ENCODE measurements around the gene YTHDF1. TPM values are rescaled to one million over a fixed set of nuclear protein-coding genes. Genes with fewer than 3 reads are reported as not detected.

YTHDF1 gene
- total and polyA plus RNA-seq, 2 of the 8 experiments (the other 6 are each of a cell fraction or from before 2014, with no cell fraction given), result 32.8 to 66.0 TPM

GRCh38 chr20:63233061-63233344 is 17.1 kb upstream of the YTHDF1 start:
- POLR2A ChIA-PET (ENCODE audit: partially characterized antibody), result interaction anchor here (0.7 to 4.9 kb wide), 3 partner anchors 13 to 36 kb away, joined by 3 to 21 read pairs (median 3); partner anchors contain the start of gene NKAIN4
- no peak overlapping the region for H2BK5ac ChIP-seq (ENCODE audit: low read depth, low read length)
- H3K27me3 ChIP-seq (replicated peaks in 1 of 4; ENCODE audit: control insufficient read depth in 3 of 4, extremely low read depth in 1 of 4, insufficient read depth in 3 of 4, low read length in 3 of 4), result peaks cover 0 to 3% (median 1%) of the 10 kb centered on the region in 4 experiments; a peak in 1 of 7 replicates
- H2BK15ac ChIP-seq (ENCODE audit: low read length), result no peak overlapping the region
- H2AK5ac ChIP-seq (ENCODE audit: low read depth, low read length), result no peak overlapping the region
- no peaks in the 10 kb centered on the region for H3K79me1 ChIP-seq (ENCODE audit: low read depth, low read length)
- H3K9me3 ChIP-seq (ENCODE audit: insufficient read depth in 2 of 2, low read depth in 1 of 2, low read length in 1 of 2), result no peaks in the 10 kb centered on the region
- no peak overlapping the region for H3K27ac ChIP-seq (ENCODE audit: low read depth, low read length)
- no peak overlapping the region for H3K56ac ChIP-seq (replicated peaks; ENCODE audit: insufficient read length, low read depth, low read length)
- H4K5ac ChIP-seq (ENCODE audit: insufficient read length, low read depth, low read length), result no peak overlapping the region
- no peak overlapping the region for H4K91ac ChIP-seq (replicated peaks; ENCODE audit: insufficient read length, low read length)
- no peak for FAIRE-seq
- no peaks in the 10 kb centered on the region for H3K36me3 ChIP-seq (ENCODE audit: control insufficient read depth in 2 of 4, insufficient read depth in 4 of 4, low read length in 3 of 4)
- no peak overlapping the region for H3K4me3 ChIP-seq (ENCODE audit: extremely low read depth in 1 of 4, insufficient read depth in 2 of 4, low read depth in 3 of 4, low read length in 4 of 4)
- WGBS, 2 experiments (ENCODE audit: extremely low coverage in 1 of 2, insufficient coverage in 1 of 2, insufficient read length in 1 of 2, insufficient replicate concordance in 2 of 2, low coverage in 1 of 2, low lambda C conversion rate in 2 of 2, missing lambda C conversion rate in 1 of 2), result 58% methylated on average over 3 of the region's 3 CpGs; no CpG with 5 or more reads in 1 of the 2 experiments
- H3K4me1 ChIP-seq (replicated peaks in 1 of 4; ENCODE audit: control insufficient read depth in 3 of 4, insufficient read depth in 4 of 4, low read length in 3 of 4), result peaks cover 14 to 44% (median 24%) of the 10 kb centered on the region in 4 experiments
- CTCF ChIA-PET (ENCODE audit: partially characterized antibody), result interaction anchor here (0.6 to 10.9 kb wide), 14 partner anchors 9 to 160 kb away, joined by 3 to 199 read pairs (median 10); partner anchors contain the start of genes COL20A1 and NKAIN4
- no peak overlapping the region for H2BK20ac ChIP-seq (ENCODE audit: low read length)
- no peak overlapping the region for H2AFZ ChIP-seq (ENCODE audit: low read length)
- no peaks in the 10 kb centered on the region for H4K20me1 ChIP-seq (replicated peaks in 1 of 2; ENCODE audit: control insufficient read depth in 1 of 2, insufficient read depth in 2 of 2, low read length in 2 of 2)
- H3K23me2 ChIP-seq (ENCODE audit: low read depth, low read length), result no peaks in the 10 kb centered on the region
- DNase-seq (ENCODE audit: low read depth in 1 of 2, low spot score in 2 of 2), result no peak
- no peak overlapping the region for H4K8ac ChIP-seq (ENCODE audit: extremely low read depth, insufficient read depth, low read length)
- H3K23ac ChIP-seq (ENCODE audit: insufficient read length), result no peak overlapping the region
- H3K4me2 ChIP-seq (ENCODE audit: insufficient read depth in 1 of 2, low read depth in 2 of 2, low read length in 2 of 2), result no peak overlapping the region
- no peak overlapping the region for H2BK12ac ChIP-seq (ENCODE audit: low read depth, low read length)
- H3K18ac ChIP-seq (ENCODE audit: extremely low read depth, low read length), result no peak overlapping the region
- no peak overlapping the region for H3K9ac ChIP-seq (replicated peaks in 1 of 4; ENCODE audit: extremely low read depth in 1 of 4, low read depth in 3 of 4, low read length in 3 of 4)
- H3K4ac ChIP-seq (replicated peaks; ENCODE audit: insufficient read length, low read depth, low read length), result no peak overlapping the region
- H3K79me2 ChIP-seq (ENCODE audit: control insufficient read depth in 1 of 2, insufficient read depth in 2 of 2, low read length in 2 of 2), result no peaks in the 10 kb centered on the region
- no peak overlapping the region for H2BK120ac ChIP-seq (replicated peaks; ENCODE audit: low read depth, low read length)
- H3K14ac ChIP-seq (ENCODE audit: insufficient read length), result no peak overlapping the region
- TF ChIP-seq CTBP2 (IDR thresholded peaks at IDR 0.05; ENCODE audit: borderline replicate concordance, insufficient read depth, insufficient read length, low read length), result no peak
- no peak for TF ChIP-seq POLR2A (IDR thresholded peaks at IDR 0.05; ENCODE audit: control extremely low read depth in 1 of 2, low read depth in 2 of 2, low read length in 2 of 2)
- no peak for TF ChIP-seq CBX5 (IDR thresholded peaks at IDR 0.05; ENCODE audit: low read depth, low read length)
- no peak for TF ChIP-seq ASH2L (IDR thresholded peaks at IDR 0.05; ENCODE audit: low read length)
- no peak for TF ChIP-seq BACH1 (IDR thresholded peaks at IDR 0.05; ENCODE audit: low read length)
- no peak for TF ChIP-seq BCL11A (IDR thresholded peaks at IDR 0.05; ENCODE audit: low read depth in 2 of 2, low read length in 2 of 2)
- no peak for TF ChIP-seq SIRT6 (IDR thresholded peaks at IDR 0.05; ENCODE audit: low read length)
- no peak for TF ChIP-seq SIX5 (IDR thresholded peaks at IDR 0.05; ENCODE audit: low read depth, low read length)
- TF ChIP-seq SP2 (IDR thresholded peaks at IDR 0.05; ENCODE audit: low read length), result no peak
- TF ChIP-seq SP1 (IDR thresholded peaks at IDR 0.05; ENCODE audit: low read depth, low read length), result no peak
- no peak for TF ChIP-seq CHD2 (IDR thresholded peaks at IDR 0.05; ENCODE audit: low read length)
- TF ChIP-seq CHD1 (IDR thresholded peaks at IDR 0.05; ENCODE audit: low read depth, low read length), result no peak
- no peak for TF ChIP-seq BRCA1 (IDR thresholded peaks at IDR 0.05; ENCODE audit: low read depth, low read length)
- no peak for TF ChIP-seq RNF2 (IDR thresholded peaks at IDR 0.05; ENCODE audit: borderline replicate concordance, low read depth, low read length, missing control alignments, poor library complexity, severe bottlenecking)

Data from H1 (cell line).